ENCODE data around the gene UBE2V1.
"Not testable (repeated sequence)": the region's sequence is repeated elsewhere in the genome, so short reads cannot be mapped to it uniquely, and the experiment has no call there.

- TF ChIP-seq, protein P1, sequence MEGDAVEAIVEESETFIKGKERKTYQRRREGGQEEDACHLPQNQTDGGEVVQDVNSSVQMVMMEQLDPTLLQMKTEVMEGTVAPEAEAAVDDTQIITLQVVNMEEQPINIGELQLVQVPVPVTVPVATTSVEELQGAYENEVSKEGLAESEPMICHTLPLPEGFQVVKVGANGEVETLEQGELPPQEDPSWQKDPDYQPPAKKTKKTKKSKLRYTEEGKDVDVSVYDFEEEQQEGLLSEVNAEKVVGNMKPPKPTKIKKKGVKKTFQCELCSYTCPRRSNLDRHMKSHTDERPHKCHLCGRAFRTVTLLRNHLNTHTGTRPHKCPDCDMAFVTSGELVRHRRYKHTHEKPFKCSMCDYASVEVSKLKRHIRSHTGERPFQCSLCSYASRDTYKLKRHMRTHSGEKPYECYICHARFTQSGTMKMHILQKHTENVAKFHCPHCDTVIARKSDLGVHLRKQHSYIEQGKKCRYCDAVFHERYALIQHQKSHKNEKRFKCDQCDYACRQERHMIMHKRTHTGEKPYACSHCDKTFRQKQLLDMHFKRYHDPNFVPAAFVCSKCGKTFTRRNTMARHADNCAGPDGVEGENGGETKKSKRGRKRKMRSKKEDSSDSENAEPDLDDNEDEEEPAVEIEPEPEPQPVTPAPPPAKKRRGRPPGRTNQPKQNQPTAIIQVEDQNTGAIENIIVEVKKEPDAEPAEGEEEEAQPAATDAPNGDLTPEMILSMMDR (IDR thresholded peaks at IDR 0.05), result not testable (repeated sequence)
- TF ChIP-seq POLR2A, POLR2AphosphoS5 (IDR thresholded peaks at IDR 0.05): not testable (repeated sequence)
These were observed 10.4 kb downstream of the UBE2V1 start for GRCh38 chr20:50102551-50102950.
